ENCODE measurements around the gene EPHB1.

EPHB1 gene

GRCh38 chr3:135138776-135139175, 343.7 kb downstream of the EPHB1 start:
- no peak for DNase-seq

GRCh38 chr3:135140591-135140990, 345.5 kb downstream of the EPHB1 start:
- DNase-seq: no peak

GRCh38 chr3:135141160-135141559, 346.1 kb downstream of the EPHB1 start:
- DNase-seq: no peak

- DNase-seq: no peak
Measured at GRCh38 chr3:135141672-135142071, 346.6 kb downstream of the EPHB1 start.

- DNase-seq: no peak
Measured at GRCh38 chr3:135142530-135142929, 347.5 kb downstream of the EPHB1 start.

- no peak for DNase-seq
Measured at GRCh38 chr3:135143474-135143873, 348.4 kb downstream of the EPHB1 start.

GRCh38 chr3:135145581-135145980, 350.5 kb downstream of the EPHB1 start:
- DNase-seq: no peak

GRCh38 chr3:135147657-135148056, 352.6 kb downstream of the EPHB1 start:
- no peak for DNase-seq

GRCh38 chr3:135148398-135149020, 353.4 kb downstream of the EPHB1 start:
- DNase-seq: no peak

- no peak for DNase-seq
Measured at GRCh38 chr3:135149707-135150681, 354.9 kb downstream of the EPHB1 start.

GRCh38 chr3:135154186-135154585, 359.1 kb downstream of the EPHB1 start:
- DNase-seq: no peak

- DNase-seq: no peak
Measured at GRCh38 chr3:135155228-135155627, 360.2 kb downstream of the EPHB1 start.

- no peak for DNase-seq
Measured at GRCh38 chr3:135155791-135156190, 360.7 kb downstream of the EPHB1 start.

- no peak for DNase-seq
Measured at GRCh38 chr3:135157045-135157740, 362.1 kb downstream of the EPHB1 start.

GRCh38 chr3:135158520-135158919, 363.5 kb downstream of the EPHB1 start:
- DNase-seq: no peak

- DNase-seq: no peak
Measured at GRCh38 chr3:135159681-135160247, 364.7 kb downstream of the EPHB1 start.

- DNase-seq: no peak
Measured at GRCh38 chr3:135161425-135161824, 366.4 kb downstream of the EPHB1 start.

- no peak for DNase-seq
Measured at GRCh38 chr3:135163701-135164100, 368.6 kb downstream of the EPHB1 start.

- no peak for DNase-seq
Measured at GRCh38 chr3:135165260-135165659, 370.2 kb downstream of the EPHB1 start.

- DNase-seq: no peak
Measured at GRCh38 chr3:135166266-135166825, 371.3 kb downstream of the EPHB1 start.

- DNase-seq: no peak
Measured at GRCh38 chr3:135168822-135169221, 373.8 kb downstream of the EPHB1 start.

- no peak for DNase-seq
Measured at GRCh38 chr3:135169651-135170050, 374.6 kb downstream of the EPHB1 start.

- DNase-seq: no peak
Measured at GRCh38 chr3:135170732-135171131, 375.7 kb downstream of the EPHB1 start.

All from DMS79 (cell line).